ENCODE results near the gene MSANTD2. TPM values are rescaled to one million over a fixed set of nuclear protein-coding genes. Genes with fewer than 3 reads are reported as not detected.
A peak's percentile ranks its signal among the peaks of the same experiment; 100 is the strongest.

The MSANTD2 gene
- total RNA-seq, 1 experiment from 2014 or later, result 32.6 TPM

GRCh38 chr11:124799348-124800225 is 619 bp downstream of the MSANTD2 start:
- ChIA-PET CTCF (interaction anchor here (0.8 to 4.5 kb wide), 4 partner anchors 13 to 130 kb away, joined by 3 to 48 read pairs (median 4); no protein-coding TSS in a partner anchor), POLR2A (ENCODE audit: unreplicated experiment) (interaction anchor here (0.6 to 1.3 kb wide), 2 partner anchors 13 to 37 kb away, joined by 3 to 6 read pairs; no protein-coding TSS in a partner anchor)
- BruUV-seq (replicated peaks), result TSS peak; percentile 12
- DNase-seq, result peak; percentile 33
- H2AFZ ChIP-seq (ENCODE audit: low read length), result peak overlapping the region; percentile 92
- H3K4me3 ChIP-seq (ENCODE audit: low read length), result peak overlapping the region; percentile 70
- no peaks in the 10 kb centered on the region for H3K9me3 ChIP-seq (ENCODE audit: low read length)
- peaks cover 20% of the 10 kb centered on the region; the same call in 1 of the 2 replicates for H4K20me1 ChIP-seq (ENCODE audit: low read length)
- H3K9me2 ChIP-seq (replicated peaks; ENCODE audit: low read length), result no peaks in the 10 kb centered on the region
- H3K27ac ChIP-seq (ENCODE audit: low read length), result peak overlapping the region; percentile 83
- intact Hi-C loops (cut with micrococcal nuclease), result loop anchor here (1.0 to 10.0 kb wide), 4 partner anchors 15 to 67 kb away; no protein-coding TSS in a partner anchor
- H3K9ac ChIP-seq (ENCODE audit: low read length), result peak overlapping the region; percentile 90
- peak; percentile 37 for ATAC-seq
- peaks cover 62% of the 10 kb centered on the region for H3K79me2 ChIP-seq (ENCODE audit: low read length)
- no peaks in the 10 kb centered on the region for H3F3A ChIP-seq (ENCODE audit: low read length, unreplicated experiment)
- peak overlapping the region; percentile 80 for H3K4me2 ChIP-seq (ENCODE audit: low read length)
- no peaks in the 10 kb centered on the region for H3K36me3 ChIP-seq (ENCODE audit: low read depth, low read length)
- TF ChIP-seq EZH2 (IDR thresholded peaks at IDR 0.05; ENCODE audit: low read length, unreplicated experiment) (no peak), CTCF (conservative IDR thresholded peaks at IDR 0.05; ENCODE audit: low read depth, low read length) (no peak), EZH2phosphoT487 (IDR thresholded peaks at IDR 0.05; ENCODE audit: borderline replicate concordance, low read length) (no peak)
- peaks cover 39% of the 10 kb centered on the region for H3K4me1 ChIP-seq (ENCODE audit: insufficient read depth, low read length)
- H3K27me3 ChIP-seq (ENCODE audit: low read length), result no peaks in the 10 kb centered on the region

- peak overlapping the region; percentile 92 for H2AFZ ChIP-seq (ENCODE audit: low read length)
- POLR2A ChIA-PET (ENCODE audit: unreplicated experiment), result no interaction called here
- H3K9me3 ChIP-seq (ENCODE audit: low read length), result no peaks in the 10 kb centered on the region
- CTCF ChIA-PET, result interaction anchor here (0.6 to 4.5 kb wide), 6 partner anchors 14 to 130 kb away, joined by 3 to 48 read pairs (median 4); no protein-coding TSS in a partner anchor
- H3K79me2 ChIP-seq (ENCODE audit: low read length), result peaks cover 68% of the 10 kb centered on the region
- peak; percentile 88 for DNase-seq
- TF ChIP-seq CTCF (conservative IDR thresholded peaks at IDR 0.05; ENCODE audit: low read depth, low read length), result no peak
- TF ChIP-seq EZH2phosphoT487 (IDR thresholded peaks at IDR 0.05; ENCODE audit: borderline replicate concordance, low read length), result no peak
- TF ChIP-seq EZH2 (IDR thresholded peaks at IDR 0.05; ENCODE audit: low read length, unreplicated experiment), result no peak
- peaks cover 39% of the 10 kb centered on the region for H3K4me1 ChIP-seq (ENCODE audit: insufficient read depth, low read length)
- H3K9ac ChIP-seq (ENCODE audit: low read length), result peak overlapping the region; percentile 90
- H3F3A ChIP-seq (ENCODE audit: low read length, unreplicated experiment), result no peaks in the 10 kb centered on the region
- peak overlapping the region; percentile 70 for H3K4me3 ChIP-seq (ENCODE audit: low read length)
- peak overlapping the region; percentile 83 for H3K27ac ChIP-seq (ENCODE audit: low read length)
- no peaks in the 10 kb centered on the region for H3K9me2 ChIP-seq (replicated peaks; ENCODE audit: low read length)
- peak; percentile 26 for ATAC-seq
- intact Hi-C loops (cut with micrococcal nuclease), result loop anchor here (1.0 to 10.0 kb wide), 2 partner anchors 38 to 54 kb away; no protein-coding TSS in a partner anchor
- H3K36me3 ChIP-seq (ENCODE audit: low read depth, low read length), result no peaks in the 10 kb centered on the region
- H4K20me1 ChIP-seq (ENCODE audit: low read length), result peaks cover 25% of the 10 kb centered on the region; the same call in 1 of the 2 replicates
- no TSS peak for BruUV-seq (replicated peaks)
- peak overlapping the region; percentile 80 for H3K4me2 ChIP-seq (ENCODE audit: low read length)
- H3K27me3 ChIP-seq (ENCODE audit: low read length), result no peaks in the 10 kb centered on the region
Measured at GRCh38 chr11:124798991-124799347, 1.2 kb downstream of the MSANTD2 start.

All from PC-3 (cell line).